SH-SY5Y (cell line): Measurements from ENCODE around the gene ID2.

ENCODE experiments used
- GATA2 ChIP-seq: IDR thresholded peaks from 2 replicates; pipeline ENCODE4 v1.6.1; 2011; ENCODE audit warnings: mild to moderate bottlenecking, low read depth, low read length
- GATA3 ChIP-seq: IDR thresholded peaks from 2 replicates; pipeline ENCODE4 v1.6.1; 2011; ENCODE audit warnings: low read depth, mild to moderate bottlenecking, low read length, moderate library complexity

DNA sequence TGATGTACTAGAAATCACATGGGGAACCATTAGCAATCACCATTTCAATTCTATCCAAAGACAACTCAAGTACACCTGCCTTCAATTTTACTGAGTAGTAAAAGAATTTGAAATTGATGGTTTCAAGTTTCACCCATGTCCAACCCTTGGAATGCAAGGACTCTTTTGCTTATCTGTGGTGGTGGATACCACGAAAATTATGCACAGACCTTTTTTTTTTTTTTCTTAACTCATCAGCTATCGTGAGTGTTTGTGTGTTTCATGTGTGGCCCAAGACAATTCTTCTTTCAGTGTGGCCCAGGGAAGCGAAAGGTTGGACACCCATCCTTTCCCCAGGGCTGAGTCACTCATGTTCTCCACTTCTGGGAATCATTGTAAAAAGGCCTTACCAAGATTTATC is 23.1 kb downstream of the ID2 start:
- no peak for TF ChIP-seq GATA3
- no peak for TF ChIP-seq GATA2
